Esophagus muscularis mucosa (tissue), 4 donors: ENCODE data around the gene GPC6. TPM values are rescaled to one million over a fixed set of nuclear protein-coding genes. Genes with fewer than 3 reads are reported as not detected.

Experiments
- DNase-seq: peaks from one replicate; pipeline ENCODE4 v3.0.0-alpha.2; 2017; ENCODE audit errors: extremely low spot score
- H3K27ac ChIP-seq, 4 donors: fragments of 200-600 bp; sonication (generic); replicated peaks in 1 of 4; 1 replicate in 3 of 4; 2 replicates in 1 of 4; pipeline ENCODE4 v1.5.1; 2016 to 2019; ENCODE audit warnings: mild to moderate bottlenecking in 1 of 4
- H3K27me3 ChIP-seq, 4 donors: fragments of 200-600 bp; sonication (generic); one replicate each; pipeline versions ENCODE4 v1.5.1 to v1.6.0; 2016 to 2019
- H3K36me3 ChIP-seq, 4 donors: fragments of 200-600 bp; sonication (generic); one replicate each; pipeline ENCODE4 v1.5.1; 2016 to 2019
- H3K4me1 ChIP-seq, 4 donors: fragments of 200-600 bp; sonication (generic); one replicate each; pipeline ENCODE4 v1.5.1; 2016 to 2019
- H3K4me3 ChIP-seq, 4 donors: fragments of 200-600 bp; sonication (generic); 1 replicate in 2 of 4; 2 replicates in 2 of 4; pipeline ENCODE4 v1.5.1; 2016 to 2019; ENCODE audit warnings: mild to moderate bottlenecking in 4 of 4, moderate library complexity in 1 of 4
- H3K9me3 ChIP-seq, 4 donors: fragments of 200-600 bp; sonication (generic); 1 replicate in 3 of 4; 2 replicates in 1 of 4; pipeline ENCODE4 v1.5.1; 2016 to 2019
- CTCF ChIP-seq, 3 experiments: fragments of 200-600 bp in 2 of 3; fragments of 450-650 bp in 1 of 3; sonication (generic) in 2 of 3; IDR thresholded peaks; one replicate each; pipeline ENCODE4 v1.5.1; 2017 to 2019; ENCODE audit warnings: antibody characterized with exemption in 3 of 3, mild to moderate bottlenecking in 2 of 3, moderate library complexity in 1 of 3
- EP300 ChIP-seq: sonication (generic); formaldehyde crosslinking; IDR thresholded peaks from one replicate; pipeline ENCODE4 v1.6.1; 2017; ENCODE audit warnings: antibody characterized with exemption
- POLR2A ChIP-seq: fragments of 450-650 bp; IDR thresholded peaks from one replicate; pipeline ENCODE4 v1.6.1; 2017; ENCODE audit warnings: antibody characterized with exemption, moderate library complexity, mild to moderate bottlenecking, low read depth
- POLR2AphosphoS5 ChIP-seq, 2 donors: sonication (generic); formaldehyde crosslinking; IDR thresholded peaks; one replicate each; pipeline ENCODE4 v1.6.1; 2017; ENCODE audit warnings: antibody characterized with exemption in 2 of 2
- WGBS: methylation state at CpG from one replicate; pipeline ENCODE4 v1.1.5; 2018; 5-methylcytosine and 5-hydroxymethylcytosine counted together
- intact Hi-C: fragments of 100-400 bp; cut with DNase I; formaldehyde crosslinking; loops from one replicate; pipeline ENCODE4 v1.15.1; 2023
- total RNA-seq, 4 donors: library from RNA; depleted of rRNA; stranded (reverse); fragments of >200 nt; gene quantifications; one replicate each; pipeline versions ENCODE4 v1.1.0 to v1.2.1, GENCODE V29; 2016

Gene GPC6
- total RNA-seq, 4 donors from 2014 or later: 6.5 to 17.2 (median 13.5) TPM

DNA sequence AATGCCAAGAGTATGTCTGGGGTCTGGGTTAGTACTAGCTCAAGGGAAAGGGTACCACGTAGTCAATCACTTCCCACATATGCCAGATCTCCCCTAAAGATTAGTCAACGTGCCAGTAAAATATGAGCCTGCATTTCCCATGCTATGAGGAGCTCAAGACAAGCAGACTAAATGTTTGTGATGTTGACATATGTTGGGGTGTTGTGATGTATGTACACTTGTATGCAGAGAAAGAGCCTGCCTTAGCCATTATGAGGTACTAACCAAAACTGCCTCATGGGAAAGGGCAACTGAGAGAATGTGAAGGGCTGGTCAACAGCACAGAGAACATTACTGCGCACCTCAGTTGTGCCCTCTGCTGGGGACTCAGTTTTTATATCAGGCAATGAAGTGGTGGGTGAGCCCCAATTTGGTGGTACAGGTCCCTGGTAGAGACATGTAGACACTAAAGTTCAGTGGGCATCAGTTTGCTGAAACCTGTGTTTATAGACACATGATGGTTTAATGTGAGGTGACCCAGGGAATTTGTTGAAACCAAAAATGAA, 965.9 kb downstream of the GPC6 start:
- Histone ChIP-seq H3K36me3 (no peaks in the 10 kb centered on the region), H3K27me3 (no peaks in the 10 kb centered on the region), H3K9me3 (no peaks in the 10 kb centered on the region), H3K27ac (no peak overlapping the region), H3K4me3 (no peak overlapping the region), H3K4me1 (no peaks in the 10 kb centered on the region)
- DNase-seq: no peak
- TF ChIP-seq CTCF (IDR thresholded peaks at IDR 0.05): peak in 1 of 3 experiments; percentile 9
- no peak for TF ChIP-seq POLR2A
- TF ChIP-seq EP300: no peak
- TF ChIP-seq POLR2AphosphoS5 (IDR thresholded peaks at IDR 0.05): no peak
- intact Hi-C loops: no loop called here
- WGBS: 74% methylated on average over 3 of the region's 3 CpGs

GRCh38 chr13:94195715-94196114, 969.1 kb downstream of the GPC6 start:
- TF ChIP-seq EP300 (no peak), POLR2A (no peak), POLR2AphosphoS5 (IDR thresholded peaks at IDR 0.05) (no peak), CTCF (IDR thresholded peaks at IDR 0.05) (no peak)

GRCh38 chr13:94196413-94196812, 969.8 kb downstream of the GPC6 start:
- DNase-seq: no peak
- Histone ChIP-seq H3K27me3 (no peaks in the 10 kb centered on the region), H3K9me3 (no peaks in the 10 kb centered on the region), H3K27ac (no peak overlapping the region), H3K4me1 (no peaks in the 10 kb centered on the region), H3K36me3 (no peaks in the 10 kb centered on the region), H3K4me3 (no peak overlapping the region)
- TF ChIP-seq POLR2A (no peak), CTCF (IDR thresholded peaks at IDR 0.05) (no peak), EP300 (no peak), POLR2AphosphoS5 (IDR thresholded peaks at IDR 0.05) (no peak)
- intact Hi-C loops: no loop called here
- WGBS: 74% methylated on average over 5 of the region's 5 CpGs

More at GRCh38 chr13:94195715-94196114, 969.1 kb downstream of the GPC6 start:
- 83% methylated on average over 2 of the region's 2 CpGs for WGBS
- intact Hi-C loops: no loop called here
- H3K36me3 ChIP-seq: no peaks in the 10 kb centered on the region
- H3K27me3 ChIP-seq: no peaks in the 10 kb centered on the region
- no peaks in the 10 kb centered on the region for H3K9me3 ChIP-seq
- no peak overlapping the region for H3K4me3 ChIP-seq
- DNase-seq: no peak
- H3K27ac ChIP-seq: no peak overlapping the region
- no peaks in the 10 kb centered on the region for H3K4me1 ChIP-seq

GRCh38 chr13:94198681-94199080, 972.1 kb downstream of the GPC6 start:
- TF ChIP-seq EP300 (no peak), CTCF (IDR thresholded peaks at IDR 0.05) (no peak), POLR2AphosphoS5 (IDR thresholded peaks at IDR 0.05) (no peak), POLR2A (no peak)
- no peak overlapping the region for H3K27ac ChIP-seq
- intact Hi-C loops: no loop called here
- WGBS: 76% methylated on average over 4 of the region's 4 CpGs
- no peaks in the 10 kb centered on the region for H3K9me3 ChIP-seq
- no peak for DNase-seq
- H3K36me3 ChIP-seq: no peaks in the 10 kb centered on the region
- no peak overlapping the region for H3K4me3 ChIP-seq
- no peaks in the 10 kb centered on the region for H3K4me1 ChIP-seq
- H3K27me3 ChIP-seq: no peaks in the 10 kb centered on the region

DNA sequence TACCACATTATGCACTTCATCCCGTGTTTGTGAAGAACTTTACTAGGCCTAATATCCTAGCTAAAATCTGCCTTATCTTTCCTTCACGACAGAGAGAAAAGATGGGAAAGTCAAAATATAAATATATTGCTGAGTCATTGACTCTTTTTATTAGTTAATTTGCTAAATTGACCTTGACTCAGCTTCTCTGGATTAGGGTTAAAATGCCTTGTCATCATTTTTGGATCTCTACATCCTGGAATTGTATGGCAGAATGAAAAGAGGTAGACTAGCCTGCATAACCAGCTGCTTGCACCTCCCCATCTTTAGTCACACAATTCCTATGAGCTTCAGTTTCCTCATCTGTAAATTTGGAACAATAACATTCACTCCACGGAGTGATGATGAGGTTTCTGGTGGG, 972.5 kb downstream of the GPC6 start:
- 79% methylated on average over 3 of the region's 3 CpGs for WGBS
- Histone ChIP-seq H3K27ac (no peak overlapping the region), H3K27me3 (no peaks in the 10 kb centered on the region), H3K4me1 (no peaks in the 10 kb centered on the region), H3K36me3 (no peaks in the 10 kb centered on the region), H3K9me3 (no peaks in the 10 kb centered on the region), H3K4me3 (no peak overlapping the region)
- TF ChIP-seq POLR2AphosphoS5 (IDR thresholded peaks at IDR 0.05) (no peak), POLR2A (no peak), CTCF (IDR thresholded peaks at IDR 0.05) (no peak), EP300 (no peak)
- intact Hi-C loops: no loop called here
- no peak for DNase-seq
